Cortex of kidney (tissue), 1 donor: Measurements from ENCODE around the gene USO1.
"Not testable (repeated sequence)": the region's sequence is repeated elsewhere in the genome, so short reads cannot be mapped to it uniquely, and the experiment has no call there.

ENCODE experiments used
- DNase-seq: peaks from one replicate; lab custom pipeline; 2025; lab: John Stamatoyannopoulos, UW

The USO1 gene

GRCh38 chr4:75771607-75772006 is 47.2 kb downstream of the USO1 start:
- DNase-seq: no peak

- DNase-seq: no peak
Observed at GRCh38 chr4:75777589-75777988, 53.2 kb downstream of the USO1 start.

- no peak for DNase-seq
Observed at GRCh38 chr4:75779105-75779757, 54.9 kb downstream of the USO1 start.

- no peak for DNase-seq
Observed at GRCh38 chr4:75781305-75781704, 56.9 kb downstream of the USO1 start.

GRCh38 chr4:75786526-75786925 is 62.1 kb downstream of the USO1 start:
- no peak for DNase-seq

- no peak for DNase-seq
Observed at GRCh38 chr4:75786938-75787337, 62.6 kb downstream of the USO1 start.

GRCh38 chr4:75790024-75790423 is 65.6 kb downstream of the USO1 start:
- no peak for DNase-seq

GRCh38 chr4:75800972-75801371 is 76.6 kb downstream of the USO1 start:
- no peak for DNase-seq

- DNase-seq: not testable (repeated sequence)
Observed at GRCh38 chr4:75806035-75806434, 81.7 kb downstream of the USO1 start.

GRCh38 chr4:75817901-75818300 is 93.5 kb downstream of the USO1 start:
- DNase-seq: no peak

GRCh38 chr4:75819121-75819520 is 94.7 kb downstream of the USO1 start:
- no peak for DNase-seq

- no peak for DNase-seq
Observed at GRCh38 chr4:75820197-75820596, 95.8 kb downstream of the USO1 start.

GRCh38 chr4:75820676-75821075 is 96.3 kb downstream of the USO1 start:
- no peak for DNase-seq

GRCh38 chr4:75821216-75821615 is 96.8 kb downstream of the USO1 start:
- no peak for DNase-seq

- no peak for DNase-seq
Observed at GRCh38 chr4:75821966-75822365, 97.6 kb downstream of the USO1 start.

GRCh38 chr4:75822416-75822815 is 98.0 kb downstream of the USO1 start:
- DNase-seq: no peak

GRCh38 chr4:75823812-75824211 is 99.4 kb downstream of the USO1 start:
- no peak for DNase-seq

GRCh38 chr4:75830906-75831305 is 106.5 kb downstream of the USO1 start:
- no peak for DNase-seq

- DNase-seq: no peak
Observed at GRCh38 chr4:75831856-75832405, 107.6 kb downstream of the USO1 start.

- no peak for DNase-seq
Observed at GRCh38 chr4:75834095-75834771, 109.9 kb downstream of the USO1 start.

GRCh38 chr4:75834772-75835154 is 110.4 kb downstream of the USO1 start:
- no peak for DNase-seq

GRCh38 chr4:75841641-75842520 is 117.5 kb downstream of the USO1 start:
- DNase-seq: no peak

- DNase-seq: no peak
Observed at GRCh38 chr4:75843596-75843995, 119.2 kb downstream of the USO1 start.
